Left forelimb (tissue), 1 donor: Measurements from ENCODE around the gene ZNF552.
"Not testable (repeated sequence)": the region's sequence is repeated elsewhere in the genome, so short reads cannot be mapped to it uniquely, and the experiment has no call there.

Experiments
- DNase-seq: peaks from one replicate; pipeline ENCODE4 v3.0.0-alpha.2; 2018; ENCODE audit warnings: low spot score

Gene ZNF552

DNA sequence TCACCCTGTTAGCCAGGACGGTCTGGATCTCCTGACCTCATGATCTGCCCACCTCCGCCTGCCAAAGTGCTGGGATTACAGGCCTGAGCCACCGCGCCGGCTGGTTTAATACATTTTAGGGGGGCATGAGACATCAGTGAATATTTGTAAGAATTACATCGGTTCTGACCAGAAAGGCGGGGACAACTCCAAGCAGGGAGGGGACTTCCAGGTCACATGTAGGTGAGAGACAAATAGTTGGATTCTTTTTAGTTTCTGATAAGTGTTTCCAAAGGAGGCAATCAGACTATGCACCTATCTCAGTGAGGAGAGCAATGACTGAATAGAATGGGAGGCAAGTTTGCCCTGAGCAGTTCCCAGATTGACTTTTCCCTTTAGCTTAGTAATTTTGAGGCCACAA, 3.7 kb upstream of the ZNF552 start:
- DNase-seq: no peak

DNA sequence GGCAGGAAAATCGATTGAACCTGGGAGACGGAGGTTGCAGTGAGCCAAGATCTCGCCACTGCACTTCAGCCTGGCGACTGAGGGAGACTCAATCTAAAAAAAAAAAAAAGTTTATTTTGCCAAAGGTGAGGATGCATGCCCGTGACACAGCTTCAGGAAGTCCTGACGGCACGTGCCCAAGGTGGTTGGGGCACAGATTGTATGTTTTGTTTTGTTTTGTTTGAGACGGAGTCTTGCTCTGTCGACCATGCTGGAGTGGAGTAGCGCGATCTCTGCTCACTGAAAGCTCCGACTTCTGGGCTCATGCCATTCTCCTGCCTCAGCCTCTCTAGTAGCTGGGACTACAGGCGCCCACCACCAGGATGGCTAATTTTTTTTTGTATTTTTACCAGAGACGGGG, 3.3 kb upstream of the ZNF552 start:
- no peak for DNase-seq

DNA sequence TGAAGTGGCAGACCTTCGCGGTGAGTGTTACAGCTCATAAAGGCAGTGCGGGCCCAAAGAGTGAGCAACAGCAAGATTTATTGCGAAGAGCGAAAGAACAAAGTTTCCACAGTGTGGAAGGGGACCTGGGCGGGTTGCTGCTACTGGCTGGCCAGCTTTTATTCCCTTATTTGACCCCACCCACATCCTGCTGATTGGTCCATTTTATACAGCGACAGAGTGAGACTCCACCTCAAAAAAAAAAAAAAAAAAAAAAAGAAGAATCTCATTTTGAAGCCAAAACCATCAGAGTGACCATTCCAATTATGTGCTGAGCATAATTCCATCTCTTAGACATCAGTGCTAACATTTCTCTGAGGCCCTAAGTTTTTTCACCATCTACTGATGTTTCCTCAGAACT, 1.9 kb upstream of the ZNF552 start:
- DNase-seq: no peak

DNA sequence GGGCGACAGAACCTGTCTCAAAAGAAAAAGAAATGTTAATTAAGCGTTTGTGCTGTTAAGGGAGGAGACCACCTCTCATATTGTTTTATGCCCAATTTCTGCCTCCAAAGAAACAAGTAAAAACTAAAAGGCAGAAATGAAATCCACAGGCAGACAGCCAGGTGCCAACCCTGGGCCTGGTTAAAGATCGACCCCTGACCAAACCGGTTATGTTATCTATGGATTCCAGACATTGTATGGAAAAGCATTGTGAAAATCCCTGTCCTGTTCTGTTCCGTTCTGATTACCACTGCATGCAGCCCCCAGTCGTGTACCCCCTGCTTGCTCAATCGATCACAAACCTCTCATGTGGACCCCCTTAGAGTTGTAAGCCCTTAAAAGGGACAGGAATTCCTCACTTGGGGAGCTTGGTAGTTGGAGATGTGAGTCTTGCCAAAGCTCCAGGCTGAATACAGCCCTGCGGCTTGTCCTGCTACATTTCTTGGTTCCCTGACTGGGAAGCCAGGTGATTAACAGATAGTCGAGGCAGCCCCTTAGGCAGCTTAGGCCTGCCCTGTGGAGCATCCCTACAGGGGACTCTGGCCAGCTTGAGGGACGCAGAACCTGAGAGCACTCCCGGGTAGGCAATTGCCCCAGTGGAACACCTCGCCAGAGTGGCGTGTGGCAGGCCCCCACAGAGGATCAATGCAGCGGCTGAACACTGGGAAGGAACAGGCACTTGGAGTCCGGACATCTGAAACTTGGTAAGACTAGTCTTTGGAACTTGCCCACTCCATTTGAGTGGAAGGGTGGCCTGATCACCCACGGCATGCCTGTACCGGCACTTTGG, 748 bp upstream of the ZNF552 start:
- no peak for DNase-seq

DNA sequence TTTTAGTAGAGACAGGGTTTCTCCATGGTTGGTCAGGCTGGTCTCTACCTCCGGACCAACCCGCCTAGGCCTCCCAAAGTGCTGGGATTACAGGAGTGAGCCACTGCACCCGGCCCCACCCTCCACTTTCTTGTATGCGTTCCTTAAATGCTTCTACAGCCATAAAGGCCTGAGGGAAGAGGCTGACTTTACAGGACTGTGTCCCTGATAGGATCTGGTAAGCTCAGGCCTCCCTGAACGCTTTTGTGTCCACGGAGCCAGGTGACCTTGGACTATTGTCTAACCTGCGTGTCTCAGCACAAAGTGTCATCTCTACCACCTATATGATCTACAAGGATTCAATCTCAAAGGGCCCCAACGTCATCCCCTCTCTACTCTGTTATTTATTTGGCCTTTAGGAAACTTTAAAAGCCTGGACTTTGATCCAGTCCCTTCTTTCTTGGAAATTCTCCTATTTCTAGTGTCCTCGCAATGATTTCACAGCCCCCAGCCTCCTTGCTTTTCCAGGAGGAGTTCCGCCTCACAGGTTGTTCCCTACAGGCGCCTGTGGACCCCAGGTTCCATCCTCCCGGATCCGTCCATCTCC, 701 bp downstream of the ZNF552 start:
- no peak for DNase-seq

DNA sequence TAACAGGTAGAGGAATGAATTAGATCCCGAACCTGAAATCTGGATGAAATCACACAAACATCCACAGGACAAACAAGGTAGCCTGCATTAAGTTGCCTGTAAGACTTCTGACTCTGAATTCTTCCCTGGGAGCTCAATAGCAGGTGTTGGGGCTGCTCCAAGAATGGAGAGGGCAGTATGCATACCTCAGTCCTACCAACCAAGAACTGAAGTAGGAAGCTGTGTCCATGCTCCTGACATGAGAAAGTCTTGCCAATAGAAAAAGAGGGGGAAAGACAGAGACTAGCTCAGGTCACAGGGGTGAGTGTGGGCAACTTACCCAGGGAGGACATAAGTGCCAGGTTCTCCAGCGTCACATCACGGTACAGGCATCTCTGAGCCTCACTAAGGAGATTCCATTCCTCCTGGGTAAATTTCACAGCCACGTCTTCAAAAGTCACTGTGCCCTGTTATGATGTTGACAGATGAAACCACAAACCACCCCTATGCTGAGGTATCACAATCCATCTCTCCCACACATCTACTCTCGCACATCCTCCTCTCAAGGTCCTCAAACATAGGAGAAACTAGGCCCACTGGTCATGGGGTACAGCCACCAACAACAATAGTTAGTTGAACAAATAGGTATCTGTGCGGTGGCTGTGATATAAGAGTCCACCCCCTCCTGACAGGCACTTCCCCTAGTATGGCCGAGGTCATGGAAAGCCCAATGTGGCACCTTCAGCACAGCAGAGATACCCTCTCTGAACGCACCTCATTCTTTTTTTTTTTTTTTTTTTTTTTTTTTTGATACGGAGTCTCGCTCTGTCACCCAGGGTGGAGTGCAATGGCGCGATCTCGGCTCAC, 1.5 kb downstream of the ZNF552 start:
- not testable (repeated sequence) for DNase-seq

DNA sequence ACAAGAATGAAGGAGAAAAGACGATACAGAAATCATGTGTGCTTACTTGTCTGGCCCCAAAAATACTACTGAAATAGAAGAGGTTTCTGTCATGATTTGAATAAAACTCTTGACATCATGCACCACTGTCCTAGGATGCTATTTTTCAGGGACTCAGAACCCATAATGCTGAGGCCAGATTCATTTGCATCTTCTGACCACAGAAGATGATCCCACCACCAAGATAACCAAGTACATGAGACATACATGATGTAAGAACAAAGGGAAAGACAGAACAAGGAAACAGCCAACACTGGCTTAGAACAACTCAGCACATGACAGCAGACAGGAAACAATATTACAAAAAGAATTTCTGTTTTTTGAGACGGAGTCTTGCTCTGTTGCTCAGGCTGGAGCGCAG, 2.5 kb downstream of the ZNF552 start:
- DNase-seq: no peak

DNA sequence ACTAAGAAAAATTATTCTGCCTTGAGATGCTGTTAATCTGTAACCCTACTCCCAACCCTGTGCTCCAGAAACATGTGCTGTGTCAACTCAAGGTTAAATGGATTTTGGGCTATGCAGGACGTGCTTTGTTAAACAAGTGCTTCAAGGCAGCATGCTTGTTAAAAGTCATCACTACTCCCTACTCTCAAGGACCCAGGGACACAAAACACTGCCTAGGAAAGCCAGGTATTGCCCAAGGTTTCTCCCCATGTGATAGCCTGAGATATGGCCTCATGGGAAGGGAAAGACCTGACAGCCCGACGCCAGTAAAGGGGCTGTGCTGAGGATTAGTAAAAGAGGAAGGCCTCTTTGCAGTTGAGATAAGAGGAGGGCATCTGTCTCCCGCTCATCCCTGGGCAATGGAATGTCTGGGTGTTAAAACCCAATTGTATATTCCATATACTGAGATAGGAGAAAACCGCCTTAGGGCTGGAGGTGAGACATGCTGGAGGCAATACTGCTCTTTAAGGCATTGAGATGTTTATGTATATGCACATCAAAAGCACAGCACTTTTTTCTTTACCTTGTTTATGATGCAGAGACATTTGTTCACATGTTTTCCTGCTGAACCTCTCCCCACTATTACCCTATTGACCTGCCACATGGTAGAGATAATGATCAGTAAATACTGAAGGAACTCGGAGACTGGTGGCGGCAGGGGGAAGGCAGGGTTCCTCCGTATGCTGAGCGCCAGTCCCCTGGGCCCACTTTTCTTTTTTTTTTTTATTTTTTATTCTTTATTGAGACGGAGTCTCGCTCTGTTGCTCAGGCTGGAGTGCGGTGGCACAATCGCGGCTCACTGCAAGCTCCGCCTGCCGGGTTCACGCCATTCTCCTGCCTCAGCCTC, 4.1 kb downstream of the ZNF552 start:
- not testable (repeated sequence) for DNase-seq

DNA sequence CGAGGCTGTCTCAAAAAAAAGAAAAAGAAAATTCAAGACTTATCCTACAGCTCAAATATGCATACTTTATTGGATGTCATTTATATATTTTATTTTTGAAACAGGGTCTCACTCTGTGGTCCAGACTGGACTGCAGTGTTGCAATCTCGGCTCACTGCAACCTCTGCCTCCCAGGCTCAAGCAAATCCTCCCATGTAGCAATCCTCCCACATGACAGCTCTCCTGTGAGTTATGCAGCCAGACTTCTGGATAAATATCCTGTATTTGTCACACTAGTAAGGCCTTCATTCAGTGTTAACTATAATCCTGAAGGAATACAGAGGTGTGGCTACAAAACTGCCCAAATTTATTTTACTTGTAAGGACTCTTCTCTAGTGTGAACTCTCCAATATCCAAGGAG, 7.2 kb downstream of the ZNF552 start:
- DNase-seq: no peak

DNA sequence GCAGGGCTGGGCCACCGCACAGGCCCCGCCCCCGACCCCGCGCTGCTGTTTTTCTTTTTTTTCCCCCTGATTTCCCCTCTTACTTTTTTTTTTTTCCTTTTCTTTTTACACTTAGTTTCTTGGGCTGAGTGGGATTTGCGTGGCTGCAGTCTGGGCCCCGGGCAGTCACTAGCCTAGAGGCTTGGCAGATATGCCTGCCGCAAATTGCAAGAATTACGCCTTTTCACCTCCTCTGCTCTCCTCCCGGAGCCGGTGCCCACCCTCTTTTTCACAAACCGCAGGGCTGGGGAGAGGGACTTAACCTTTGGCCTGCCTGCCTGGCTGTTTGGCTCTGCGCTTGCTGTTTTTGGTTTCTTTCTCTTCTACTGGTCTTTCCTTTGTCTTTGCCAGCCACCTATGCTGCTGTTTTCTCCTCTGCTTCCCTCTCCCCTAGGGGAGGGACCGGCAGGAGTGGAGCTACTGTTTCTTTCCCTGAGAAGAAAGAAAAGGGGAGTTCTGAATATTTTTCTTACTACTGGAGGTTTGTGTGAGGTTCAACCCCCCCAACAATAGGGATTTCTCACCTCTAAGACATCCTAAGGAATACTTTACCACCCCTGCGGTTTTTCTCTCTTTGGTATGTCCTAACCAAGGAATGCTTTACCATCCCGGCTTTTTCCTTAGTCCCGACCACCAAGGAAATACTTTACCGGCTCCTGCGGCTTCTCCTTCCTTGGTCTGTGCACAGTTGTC, 11.0 kb downstream of the ZNF552 start:
- DNase-seq: peak; percentile 71

DNA sequence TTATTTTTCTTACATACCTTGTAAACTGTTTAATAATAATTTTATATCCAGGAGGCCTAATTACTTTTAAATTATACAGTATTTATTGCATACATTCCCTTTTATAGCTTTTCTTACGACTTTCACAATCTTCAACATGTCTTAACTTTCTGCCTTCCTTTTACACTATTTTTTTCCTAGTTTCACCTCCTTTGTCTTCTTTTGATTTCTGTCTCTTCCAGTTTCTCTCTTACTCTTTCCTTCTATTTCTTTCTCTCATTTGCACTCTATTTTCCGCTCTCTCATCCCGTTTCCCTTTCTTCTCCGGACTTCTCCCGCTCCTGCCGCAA, 11.5 kb downstream of the ZNF552 start:
- DNase-seq: no peak

DNA sequence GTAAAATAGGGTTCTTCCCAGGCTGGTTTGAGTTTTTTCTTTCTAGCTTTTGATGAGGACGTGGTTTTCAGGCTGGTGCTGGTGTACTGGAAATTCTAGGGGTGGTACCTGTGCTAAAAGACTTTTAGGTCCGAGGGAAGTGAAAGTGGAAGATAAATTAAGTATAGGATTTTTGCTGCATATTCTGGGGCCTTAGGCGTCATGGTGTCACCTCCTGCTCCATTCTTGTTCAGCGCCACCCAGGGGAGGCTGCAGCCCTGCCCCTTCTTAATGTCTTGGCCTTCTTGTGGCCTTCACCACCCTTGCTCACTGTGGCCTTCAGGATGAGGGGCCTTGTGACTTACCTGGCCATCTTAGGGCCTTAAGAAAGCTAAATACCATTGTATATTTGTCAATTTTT, 12.4 kb downstream of the ZNF552 start:
- DNase-seq: no peak

DNA sequence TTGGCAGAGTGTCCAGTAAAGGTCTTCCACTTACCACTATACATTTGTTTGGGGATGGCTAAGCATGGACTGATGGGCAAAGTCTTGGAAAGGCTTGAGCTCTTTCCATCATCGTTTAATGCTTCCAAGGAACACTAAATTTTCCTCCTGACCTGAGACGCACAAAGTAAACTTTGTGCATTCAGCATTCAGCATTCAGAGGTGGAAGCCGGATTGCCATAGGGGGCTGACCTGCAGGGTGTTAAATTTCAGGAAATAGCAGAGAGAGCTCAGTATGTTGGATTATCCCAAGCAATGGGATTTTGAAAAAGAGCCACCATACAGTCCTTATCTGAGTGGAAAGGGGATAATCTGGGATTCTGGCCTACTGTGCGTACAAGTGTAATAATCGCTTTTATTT, 14.0 kb downstream of the ZNF552 start:
- no peak for DNase-seq

DNA sequence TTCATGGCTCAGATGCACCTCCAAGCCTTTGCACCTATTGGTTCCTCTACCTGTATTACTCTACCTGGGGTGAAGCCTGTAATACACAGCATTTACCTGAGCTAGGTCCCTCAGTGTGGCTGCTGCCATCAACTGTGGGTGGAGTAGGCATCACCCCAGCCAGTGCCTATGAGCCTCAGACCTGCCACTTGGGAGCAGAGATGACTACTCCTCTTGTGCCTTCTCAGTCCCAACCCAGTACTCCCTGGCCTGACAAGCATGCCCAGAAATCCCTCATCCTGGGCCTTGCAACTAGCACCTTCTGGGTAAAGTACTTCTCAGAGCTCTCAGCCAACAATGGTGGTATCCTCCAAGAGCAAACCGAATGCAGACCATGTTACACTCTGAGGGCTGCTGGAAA, 18.1 kb downstream of the ZNF552 start:
- DNase-seq: not testable (repeated sequence)

DNA sequence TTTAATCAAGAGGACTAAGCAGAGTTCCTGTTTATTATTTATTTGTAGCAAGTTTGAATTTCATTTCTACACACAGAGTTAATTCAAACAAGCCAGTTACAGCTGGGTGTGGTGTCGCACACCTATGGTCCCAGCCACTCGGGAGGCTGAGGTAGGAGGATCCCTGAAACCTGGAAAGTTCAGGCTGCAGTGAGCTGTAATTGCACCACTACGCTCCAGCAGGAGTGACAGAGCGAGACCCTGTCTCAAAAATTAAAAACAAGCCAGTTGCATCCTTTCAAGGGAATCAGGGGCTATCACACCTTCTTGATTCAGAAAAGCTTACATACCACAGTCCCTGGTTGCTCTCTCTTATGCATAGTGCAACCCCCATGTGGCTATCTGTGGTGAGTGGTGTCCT, 25.4 kb downstream of the ZNF552 start:
- no peak for DNase-seq

DNA sequence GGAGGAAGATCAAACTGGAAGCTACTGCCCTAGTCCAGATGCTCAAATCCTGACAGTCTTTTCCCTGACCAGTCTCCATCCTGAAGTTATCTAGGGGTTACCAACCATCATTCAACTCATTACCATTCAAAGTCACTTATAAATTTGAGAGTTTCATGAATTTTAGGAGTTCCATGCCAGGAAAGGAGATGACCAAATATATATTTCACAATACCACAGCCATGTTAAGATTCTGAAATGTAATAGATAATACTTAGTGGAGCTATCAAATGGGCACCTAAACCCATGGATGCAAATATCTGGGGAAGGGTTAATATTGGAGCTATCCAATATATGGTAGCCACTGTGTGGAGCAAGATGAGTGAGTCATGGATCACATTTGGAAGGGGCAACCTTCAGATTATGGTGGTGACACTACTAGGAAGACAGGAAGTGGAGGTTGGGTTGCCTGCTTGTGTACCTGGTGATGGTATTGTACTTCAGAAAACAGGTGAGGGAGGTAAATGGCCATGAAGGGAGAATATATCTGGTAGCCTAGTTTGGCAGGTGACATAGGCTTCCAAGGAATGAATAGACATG, 26.5 kb downstream of the ZNF552 start:
- no peak for DNase-seq

DNA sequence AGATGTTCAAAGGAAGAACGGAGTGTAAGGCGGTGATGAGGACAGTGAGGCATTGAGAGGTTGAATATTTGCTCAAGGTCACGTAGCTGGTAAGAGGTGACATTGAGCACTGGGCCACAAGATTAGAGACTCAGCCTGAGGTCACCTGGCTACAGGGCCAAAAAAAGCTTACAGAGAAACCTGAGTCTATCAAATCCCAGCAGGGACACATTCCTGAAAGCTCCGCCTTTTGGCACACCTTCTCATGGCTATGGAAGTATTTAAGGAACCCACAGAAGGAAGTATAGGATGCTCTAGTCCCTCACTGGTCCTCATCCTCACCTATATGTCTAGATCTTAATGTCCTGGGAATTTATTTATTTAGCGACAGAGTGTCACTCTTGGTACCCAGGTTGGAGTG, 27.8 kb downstream of the ZNF552 start:
- DNase-seq: no peak

DNA sequence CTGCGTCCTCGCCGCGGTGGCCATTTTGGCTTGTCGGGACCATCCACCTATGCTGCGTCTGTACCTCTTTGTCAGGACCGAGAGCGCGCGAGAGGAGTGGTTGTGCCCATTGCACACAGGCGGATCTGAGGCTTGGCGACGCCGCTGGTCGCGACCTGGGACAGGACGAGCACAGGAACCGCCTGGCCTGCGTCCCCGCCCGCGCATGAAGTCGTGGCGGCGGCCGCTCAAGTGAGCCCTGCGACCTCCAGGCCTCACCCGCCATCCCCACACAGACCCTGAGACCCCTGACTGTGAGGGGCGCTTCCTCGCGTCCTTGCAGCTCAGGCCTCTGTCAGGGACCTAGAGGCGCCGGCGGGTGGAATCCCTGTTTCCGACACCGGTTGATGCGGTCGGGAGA, 28.4 kb downstream of the ZNF552 start:
- no peak for DNase-seq

DNA sequence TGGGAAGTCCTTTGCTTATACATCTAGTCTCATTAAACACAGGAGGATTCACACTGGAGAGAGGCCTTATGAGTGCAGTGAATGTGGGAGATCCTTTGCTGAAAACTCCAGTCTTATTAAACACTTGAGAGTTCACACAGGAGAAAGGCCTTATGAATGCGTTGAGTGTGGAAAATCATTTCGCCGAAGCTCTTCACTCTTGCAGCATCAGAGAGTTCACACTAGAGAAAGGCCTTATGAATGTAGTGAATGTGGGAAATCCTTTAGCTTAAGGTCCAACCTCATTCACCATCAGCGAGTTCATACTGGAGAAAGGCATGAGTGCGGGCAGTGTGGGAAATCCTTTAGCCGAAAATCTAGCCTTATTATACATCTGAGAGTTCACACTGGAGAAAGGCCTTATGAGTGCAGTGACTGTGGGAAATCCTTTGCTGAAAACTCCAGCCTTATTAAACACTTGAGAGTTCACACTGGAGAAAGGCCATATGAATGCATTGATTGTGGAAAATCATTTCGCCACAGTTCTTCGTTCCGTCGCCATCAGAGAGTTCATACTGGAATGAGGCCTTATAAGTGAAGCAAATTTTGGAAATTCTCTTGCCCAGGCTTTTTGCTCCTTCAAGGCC, 35.4 kb downstream of the ZNF552 start:
- no peak for DNase-seq

DNA sequence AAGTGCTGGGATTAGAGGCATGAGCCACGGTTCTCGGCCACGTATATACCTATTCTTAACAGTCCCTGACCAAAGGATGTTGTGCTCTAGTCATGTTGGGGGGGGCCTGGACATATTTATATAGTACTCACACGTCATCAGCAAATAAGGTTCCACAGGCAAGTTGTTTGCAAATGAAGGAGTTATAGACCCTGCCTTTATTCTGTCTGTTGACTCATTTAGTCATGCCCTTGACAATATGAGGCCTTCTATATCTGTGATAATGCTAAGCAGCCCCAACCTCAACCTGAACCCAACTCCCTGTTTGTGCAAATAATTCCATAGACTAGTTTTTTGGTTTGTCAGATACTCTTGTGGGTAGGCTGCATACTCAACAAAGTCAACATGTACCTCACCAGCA, 36.4 kb downstream of the ZNF552 start:
- DNase-seq: no peak
